Neural cell (in vitro differentiated cells): ENCODE results near the gene PLP1.

Experiments
- CTCF ChIP-seq: fragments of 450-650 bp; IDR thresholded peaks from 2 replicates; pipeline ENCODE4 v1.5.1; 2014; ENCODE audit warnings: antibody characterized with exemption, mild to moderate bottlenecking, moderate library complexity; ENCODE audit not compliant: poor library complexity, severe bottlenecking
- POLR2AphosphoS5 ChIP-seq: IDR thresholded peaks from 2 replicates; pipeline ENCODE4 v1.6.1; 2012
- RAD21 ChIP-seq: fragments of 450-650 bp; conservative IDR thresholded peaks from 2 replicates; pipeline ENCODE4 v1.6.1; 2014; ENCODE audit warnings: antibody characterized with exemption, mild to moderate bottlenecking, moderate library complexity
- REST ChIP-seq: IDR thresholded peaks from 2 replicates; pipeline ENCODE4 v1.6.1; 2012; ENCODE audit warnings: borderline replicate concordance
- SMC3 ChIP-seq: fragments of 450-650 bp; conservative IDR thresholded peaks from 2 replicates; pipeline ENCODE4 v1.6.1; 2014; ENCODE audit warnings: antibody characterized with exemption, mild to moderate bottlenecking, moderate library complexity; ENCODE audit not compliant: poor library complexity

- no peak for TF ChIP-seq CTCF
- no peak for TF ChIP-seq SMC3
- no peak for TF ChIP-seq RAD21
- TF ChIP-seq REST: no peak
- no peak for TF ChIP-seq POLR2AphosphoS5
These were observed 12.4 kb downstream of the PLP1 start for GRCh38 chrX:103789004-103789403.
